HCT116 (cell line): ENCODE results near the gene APOB.

ENCODE experiments used
- CTCF ChIP-seq, 3 experiments: fragments of 200-600 bp in 1 of 3; sonication (generic) in 1 of 3; IDR thresholded peaks in 2 of 3; conservative IDR thresholded peaks in 1 of 3; 2 replicates each; pipeline ENCODE4 v1.5.1; 2012 to 2017; ENCODE audit warnings: low read depth in 2 of 3, low read length in 2 of 3, antibody characterized with exemption in 1 of 3, borderline replicate concordance in 1 of 3, control low read depth in 1 of 3, mild to moderate bottlenecking in 1 of 3, mixed read lengths in 1 of 3, mixed run types in 1 of 3, moderate library complexity in 1 of 3; ENCODE audit not compliant: insufficient read depth in 1 of 3
- EZH2 ChIP-seq: fragments of 200-600 bp; sonication (generic); IDR thresholded peaks from 2 replicates; pipeline ENCODE4 v1.6.1; 2017; ENCODE audit warnings: antibody characterized with exemption, mixed run types
- EZH2phosphoT487 ChIP-seq: fragments of 200-600 bp; IDR thresholded peaks from 2 replicates; pipeline ENCODE4 v1.6.1; 2018; ENCODE audit warnings: antibody characterized with exemption, borderline replicate concordance
- POLR2A ChIP-seq: IDR thresholded peaks from 2 replicates; pipeline ENCODE4 v1.7.0; 2011; ENCODE audit warnings: borderline replicate concordance; ENCODE audit not compliant: insufficient read depth, insufficient read length; ENCODE audit errors: extremely low read depth
- POLR2AphosphoS5 ChIP-seq: IDR thresholded peaks from 2 replicates; pipeline ENCODE4 v1.6.1; 2011; ENCODE audit warnings: mild to moderate bottlenecking, low read depth, low read length, moderate library complexity
- REST ChIP-seq: IDR thresholded peaks from 2 replicates; pipeline ENCODE4 v1.6.1; 2012; ENCODE audit warnings: low read depth

GRCh38 chr2:20963867-20964266 lies 80.0 kb downstream of the APOB start:
- no peak for TF ChIP-seq POLR2A
- no peak for TF ChIP-seq POLR2AphosphoS5
- no peak for TF ChIP-seq EZH2phosphoT487
- TF ChIP-seq CTCF (IDR thresholded peaks at IDR 0.05 in 2 of 3, conservative IDR thresholded peaks at IDR 0.05 in 1 of 3; ENCODE audit: borderline replicate concordance in 1 of 3, insufficient read depth in 1 of 3, low read depth in 2 of 3, low read length in 2 of 3) = no peak
- no peak for TF ChIP-seq REST
- TF ChIP-seq EZH2 = no peak
